C4-2B (cell line): Measurements from ENCODE around the gene MAP3K12.

Experiments used
- ZFX ChIP-seq: fragments of 450-650 bp; IDR thresholded peaks from 2 replicates; pipeline ENCODE4 v1.6.1; 2017
- TF ChIP-seq, protein P1 (sequence below): fragments of 450-650 bp; conservative IDR thresholded peaks from 2 replicates; pipeline ENCODE4 v1.5.1; 2017; ENCODE audit warnings: mild to moderate bottlenecking

DNA sequence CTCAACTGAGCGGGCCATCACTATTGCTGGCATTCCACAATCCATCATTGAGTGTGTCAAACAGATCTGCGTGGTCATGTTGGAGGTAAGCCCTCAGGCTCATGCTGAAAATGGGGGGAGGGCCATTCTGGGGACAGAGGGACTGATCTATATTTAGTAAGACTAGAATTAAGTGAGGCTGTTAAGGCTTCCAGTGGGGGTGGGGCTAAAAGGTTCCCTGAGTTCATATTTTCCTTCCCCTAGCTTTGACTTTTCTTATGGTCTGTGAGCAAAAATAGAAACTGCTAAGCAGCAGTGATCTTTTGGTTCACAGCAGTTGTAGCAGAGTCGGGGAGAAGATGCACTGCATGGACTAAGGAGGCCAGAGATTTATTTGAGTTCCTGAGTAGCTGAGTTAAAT, 38.2 kb downstream of the MAP3K12 start:
- TF ChIP-seq, protein P1, sequence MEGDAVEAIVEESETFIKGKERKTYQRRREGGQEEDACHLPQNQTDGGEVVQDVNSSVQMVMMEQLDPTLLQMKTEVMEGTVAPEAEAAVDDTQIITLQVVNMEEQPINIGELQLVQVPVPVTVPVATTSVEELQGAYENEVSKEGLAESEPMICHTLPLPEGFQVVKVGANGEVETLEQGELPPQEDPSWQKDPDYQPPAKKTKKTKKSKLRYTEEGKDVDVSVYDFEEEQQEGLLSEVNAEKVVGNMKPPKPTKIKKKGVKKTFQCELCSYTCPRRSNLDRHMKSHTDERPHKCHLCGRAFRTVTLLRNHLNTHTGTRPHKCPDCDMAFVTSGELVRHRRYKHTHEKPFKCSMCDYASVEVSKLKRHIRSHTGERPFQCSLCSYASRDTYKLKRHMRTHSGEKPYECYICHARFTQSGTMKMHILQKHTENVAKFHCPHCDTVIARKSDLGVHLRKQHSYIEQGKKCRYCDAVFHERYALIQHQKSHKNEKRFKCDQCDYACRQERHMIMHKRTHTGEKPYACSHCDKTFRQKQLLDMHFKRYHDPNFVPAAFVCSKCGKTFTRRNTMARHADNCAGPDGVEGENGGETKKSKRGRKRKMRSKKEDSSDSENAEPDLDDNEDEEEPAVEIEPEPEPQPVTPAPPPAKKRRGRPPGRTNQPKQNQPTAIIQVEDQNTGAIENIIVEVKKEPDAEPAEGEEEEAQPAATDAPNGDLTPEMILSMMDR = no peak
- no peak for TF ChIP-seq ZFX
